GM18499 (cell line): Measurements from ENCODE around the gene ANKS4B.
"Not testable (repeated sequence)": the region's sequence is repeated elsewhere in the genome, so short reads cannot be mapped to it uniquely, and the experiment has no call there.

Experiments used
- ATAC-seq: cut with Tn5 transposase; IDR thresholded peaks from one replicate; pipeline ENCODE4 v1.9.1; 2021; ENCODE audit warnings: moderate number of reproducible peaks; ENCODE audit not compliant: insufficient read depth, unreplicated experiment

Gene ANKS4B

DNA sequence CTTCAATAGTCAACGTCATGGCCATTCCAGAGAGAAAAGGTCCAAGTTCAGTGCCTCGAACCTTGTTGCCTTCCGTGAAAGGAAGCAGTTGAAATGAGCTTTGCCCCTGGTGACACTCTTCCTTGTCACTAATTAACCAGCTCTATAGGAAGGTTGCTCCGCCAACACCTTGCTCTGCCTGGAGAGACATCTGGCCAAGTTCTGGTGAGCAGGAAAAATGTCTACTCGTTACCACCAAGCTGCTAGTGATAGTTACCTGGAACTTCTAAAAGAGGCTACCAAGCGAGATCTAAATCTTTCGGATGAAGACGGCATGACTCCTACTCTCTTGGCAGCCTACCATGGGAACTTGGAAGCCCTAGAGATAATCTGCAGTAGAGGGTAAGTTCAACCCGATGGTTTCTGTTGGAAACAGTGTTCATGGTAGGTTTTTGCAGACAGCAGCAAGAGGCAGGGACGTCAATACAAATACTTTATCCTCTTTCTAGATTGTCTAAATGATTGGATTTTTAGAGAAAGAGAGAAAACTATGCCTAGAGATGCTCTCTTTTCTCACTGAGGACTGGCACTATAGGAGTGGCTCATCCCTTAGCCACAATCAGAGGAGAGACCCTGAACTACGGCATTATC, at the start of gene ANKS4B:
Gene ANKS4B, plus strand, starts transcription at position 179 of the 630 bp plus-strand sequence. Its CDS starts 39 bp downstream, at position 218.
- ATAC-seq: no peak

DNA sequence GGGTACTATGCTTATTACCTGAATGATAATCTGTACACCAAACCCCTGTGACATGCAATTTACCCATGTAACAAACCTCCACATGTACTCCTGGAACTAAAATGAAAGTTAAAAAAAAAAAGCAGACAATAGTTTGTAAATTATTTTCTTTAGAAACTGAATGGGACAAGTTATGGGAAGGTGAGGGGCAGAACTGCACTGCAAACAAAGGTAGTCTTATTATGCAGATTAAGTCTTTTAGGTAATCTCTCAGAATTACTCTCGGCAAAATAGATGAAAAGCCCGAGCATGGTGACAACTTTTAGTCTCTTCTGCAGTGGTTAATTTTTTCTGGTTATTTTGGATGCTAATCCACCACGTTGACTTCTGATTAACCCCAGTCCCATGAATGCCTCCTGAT, 49.5 kb upstream of the ANKS4B start:
- no peak for ATAC-seq

DNA sequence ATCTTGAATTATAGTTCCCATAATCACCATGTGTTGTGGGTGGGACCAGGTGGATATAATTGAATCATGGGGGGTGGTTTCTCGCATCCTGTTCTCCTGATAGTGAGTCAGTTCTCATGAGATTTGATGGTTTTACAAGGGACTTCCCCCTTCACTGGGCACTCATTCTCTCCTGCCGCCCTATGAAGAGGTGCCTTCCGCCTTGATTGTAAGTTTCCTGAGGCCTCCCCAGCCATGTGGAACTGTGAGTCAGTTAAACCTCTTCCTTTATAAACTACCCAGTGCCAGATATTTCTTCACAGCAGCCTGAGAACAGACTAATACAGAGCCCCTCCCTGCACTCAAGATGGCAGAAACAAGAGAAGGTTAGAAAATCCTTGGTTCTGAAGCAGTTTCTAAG, 48.7 kb upstream of the ANKS4B start:
- no peak for ATAC-seq

- no peak for ATAC-seq
These were observed 47.7 kb upstream of the ANKS4B start for GRCh38 chr16:21185659-21186325.

- ATAC-seq: no peak
These were observed 47.2 kb upstream of the ANKS4B start for GRCh38 chr16:21186326-21186691.

GRCh38 chr16:21189311-21189710, 44.2 kb upstream of the ANKS4B start:
- no peak for ATAC-seq

DNA sequence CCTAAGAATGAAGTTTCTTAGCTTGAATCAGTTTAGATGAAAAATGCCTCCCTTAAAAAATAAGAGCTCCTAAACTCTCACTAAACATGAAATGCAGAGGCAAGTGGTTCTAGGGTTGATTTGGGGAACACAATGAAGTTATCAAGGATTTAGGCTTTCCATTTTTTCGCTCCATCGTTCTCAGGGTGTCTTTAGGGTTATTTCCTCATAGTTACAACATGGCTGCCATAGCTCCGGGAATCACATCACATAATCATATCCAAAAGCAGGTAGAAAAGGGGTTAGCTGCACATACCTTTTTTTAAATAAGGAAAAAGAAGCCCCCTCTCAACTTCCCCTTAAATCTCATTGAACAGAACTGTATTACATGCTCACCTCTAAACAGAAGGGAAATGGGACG, 43.5 kb upstream of the ANKS4B start:
- no peak for ATAC-seq

GRCh38 chr16:21190599-21190998, 42.9 kb upstream of the ANKS4B start:
- no peak for ATAC-seq

- no peak for ATAC-seq
These were observed 40.5 kb upstream of the ANKS4B start for GRCh38 chr16:21192991-21193390.

- no peak for ATAC-seq
These were observed 38.7 kb upstream of the ANKS4B start for GRCh38 chr16:21194771-21195301.

DNA sequence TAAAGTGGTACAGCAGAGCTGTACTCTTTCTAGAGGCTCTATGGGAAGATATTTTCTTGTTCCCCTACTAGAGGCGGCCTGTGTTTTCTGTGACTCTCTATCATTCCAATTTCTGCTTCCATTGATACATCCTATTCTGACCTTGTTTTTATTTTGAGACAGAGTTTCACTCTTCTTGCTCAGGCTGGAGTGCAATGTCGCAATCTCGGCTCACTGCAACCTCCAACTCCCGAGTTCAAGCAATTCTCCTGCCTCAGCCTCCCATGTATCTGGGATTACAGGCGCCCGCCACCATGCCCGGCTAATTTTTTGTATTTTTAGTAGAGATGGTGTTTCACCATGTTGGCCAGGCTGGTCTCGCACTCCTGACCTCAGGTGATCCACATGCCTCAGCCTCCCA, 38.2 kb upstream of the ANKS4B start:
- ATAC-seq: not testable (repeated sequence)

DNA sequence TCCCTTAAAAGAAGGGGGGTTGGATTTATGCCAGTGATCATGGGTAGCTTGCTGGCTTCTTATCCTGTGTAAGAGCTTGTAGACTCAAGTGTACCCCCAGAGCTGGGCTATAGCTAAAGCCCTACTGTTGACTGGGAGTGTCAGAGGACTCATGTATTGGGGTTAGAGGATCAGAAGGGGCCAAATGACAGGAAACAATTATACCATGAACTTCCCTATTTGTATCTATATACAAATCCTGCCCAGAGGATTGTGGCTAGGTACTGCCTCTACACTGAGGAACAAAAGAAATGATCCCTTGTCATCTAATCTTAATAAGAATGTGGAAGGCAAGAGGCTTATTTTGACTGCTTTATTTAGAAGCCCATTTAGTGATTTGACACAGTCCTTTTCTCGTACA, 36.4 kb upstream of the ANKS4B start:
- no peak for ATAC-seq

DNA sequence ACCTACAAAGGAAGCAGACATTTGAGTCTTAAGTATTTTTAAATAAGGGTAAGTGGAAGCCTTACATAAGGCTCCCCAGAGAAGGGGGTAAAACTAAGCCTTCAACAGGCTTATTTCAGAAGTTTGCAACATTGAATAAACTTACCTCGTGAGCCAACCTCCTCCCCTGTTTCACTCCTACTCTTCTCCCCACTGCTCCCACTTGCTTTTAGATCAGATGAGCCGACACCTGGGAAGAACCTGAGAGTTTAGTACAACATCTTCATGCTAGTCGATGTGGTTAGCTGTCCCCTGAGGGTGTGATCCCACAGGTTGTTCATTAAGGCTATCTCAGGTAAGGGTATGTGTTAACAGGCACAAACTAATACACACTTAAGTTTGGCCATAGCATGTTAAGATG, 35.9 kb upstream of the ANKS4B start:
- ATAC-seq: no peak

GRCh38 chr16:21199607-21200218, 33.8 kb upstream of the ANKS4B start:
- ATAC-seq: no peak

DNA sequence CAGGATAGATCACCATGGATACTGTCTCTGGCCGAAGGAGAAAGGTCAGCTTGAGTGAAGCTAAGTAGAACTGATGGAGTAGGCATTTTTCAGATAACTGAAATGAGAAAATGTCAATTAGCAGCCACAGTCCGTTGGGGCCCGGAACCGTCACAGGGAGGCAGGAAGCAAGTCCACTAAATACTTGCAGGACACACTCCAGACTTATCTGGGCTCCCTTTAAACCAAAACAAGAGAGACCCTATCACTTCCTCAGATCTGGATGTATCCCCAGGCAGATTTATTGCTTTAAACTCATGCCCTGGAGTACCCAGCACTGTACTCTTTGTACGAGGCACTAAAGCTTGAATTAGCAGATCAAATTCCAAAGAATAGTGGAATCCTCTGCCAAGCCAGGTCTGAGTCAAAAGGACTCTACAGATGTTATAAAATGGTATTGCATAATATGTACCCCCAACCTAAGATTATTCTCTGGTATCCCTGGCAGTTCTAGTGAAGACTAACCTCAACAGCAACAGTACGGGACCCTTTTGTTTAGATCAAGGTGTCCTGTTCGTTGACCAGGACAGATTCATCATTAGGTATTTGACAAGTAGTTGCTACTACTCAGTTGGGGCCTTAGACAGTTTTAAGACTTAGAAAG, 30.2 kb upstream of the ANKS4B start:
- ATAC-seq: no peak

DNA sequence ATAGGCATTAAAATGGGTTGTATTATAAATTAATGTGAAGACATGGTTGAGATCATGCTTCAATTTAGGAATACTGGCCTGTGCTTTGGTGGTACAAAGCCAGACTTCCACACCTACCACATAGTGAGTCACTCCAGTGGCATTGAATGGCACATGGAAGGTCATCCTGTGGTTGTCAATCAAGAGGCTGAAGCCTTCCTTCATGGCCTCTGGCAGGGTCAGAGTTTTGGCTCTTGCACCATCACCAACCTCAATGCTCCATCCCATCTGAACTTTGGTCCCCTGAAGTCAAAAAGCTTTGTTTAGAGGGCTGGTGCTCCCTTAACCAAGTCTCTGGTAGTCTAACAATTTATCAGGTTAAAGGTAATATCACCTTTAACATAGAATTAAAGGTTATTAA, 28.2 kb upstream of the ANKS4B start:
- no peak for ATAC-seq

- ATAC-seq: no peak
These were observed 26.9 kb upstream of the ANKS4B start for GRCh38 chr16:21206550-21206949.

DNA sequence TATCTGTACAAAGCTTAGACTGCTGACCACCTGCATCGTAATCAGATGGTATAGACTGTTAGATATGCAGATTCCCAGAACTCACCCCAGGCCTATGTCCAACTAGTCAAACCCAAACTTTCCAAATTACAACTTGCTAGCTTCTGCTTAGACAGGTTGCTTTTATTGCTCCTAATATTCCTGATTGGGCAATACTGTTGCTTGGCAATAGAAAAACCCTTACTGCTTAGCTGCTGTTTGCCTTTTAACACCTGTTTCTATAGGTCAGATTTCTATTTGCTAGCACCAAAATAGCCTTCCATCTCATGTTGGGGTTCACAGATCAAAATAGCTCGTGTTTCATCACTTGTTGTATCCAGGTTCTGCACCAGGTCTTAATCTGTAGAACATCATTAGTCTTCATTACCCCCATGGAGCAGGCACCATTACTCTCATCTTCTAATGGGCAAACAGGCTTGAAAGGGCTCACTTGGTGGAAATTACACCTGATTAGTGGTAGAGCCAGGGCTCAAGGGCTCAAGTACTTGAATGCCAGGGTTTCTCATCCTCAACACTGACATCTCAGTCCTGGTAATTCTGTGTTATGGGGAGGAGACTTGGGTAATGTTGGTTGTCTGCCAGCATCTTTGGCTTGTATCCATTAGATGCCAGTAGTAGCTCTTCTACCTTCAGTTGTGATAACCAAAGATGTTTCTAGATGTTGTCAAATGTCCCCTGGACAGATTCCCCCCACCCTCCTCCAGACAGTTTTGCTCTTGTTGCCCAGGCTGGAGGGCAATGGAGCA, 24.9 kb upstream of the ANKS4B start:
- ATAC-seq: no peak

- no peak for ATAC-seq
These were observed 22.0 kb upstream of the ANKS4B start, which contains the start of gene ZP2 for GRCh38 chr16:21211486-21211885. Gene ZP2, minus strand, starts transcription at chr16:21211574. Its CDS starts 27 bp downstream, at chr16:21211547.

- no peak for ATAC-seq
These were observed 19.4 kb upstream of the ANKS4B start for GRCh38 chr16:21214086-21214485.
